Globus pallidus (tissue), 1 donor: ENCODE measurements around the gene PCDHB8.
"Not testable (repeated sequence)": the region's sequence is repeated elsewhere in the genome, so short reads cannot be mapped to it uniquely, and the experiment has no call there.

Experiments used
- DNase-seq: peaks from one replicate; pipeline ENCODE4 v3.0.0-alpha.2; 2015; ENCODE audit warnings: low spot score

The PCDHB8 gene

GRCh38 chr5:141184117-141184855, 6.7 kb downstream of the PCDHB8 start:
- not testable (repeated sequence) for DNase-seq

- DNase-seq, result no peak
Observed at GRCh38 chr5:141186897-141187512, 9.4 kb downstream of the PCDHB8 start, which contains the start of gene PCDHB9. TSS of gene PCDHB9 (plus strand) at chr5:141187161. CDS start at chr5:141187319, 158 bp downstream.

- DNase-seq, result not testable (repeated sequence)
Observed at GRCh38 chr5:141188682-141189081, 11.1 kb downstream of the PCDHB8 start.

GRCh38 chr5:141189131-141189530, 11.5 kb downstream of the PCDHB8 start:
- not testable (repeated sequence) for DNase-seq

GRCh38 chr5:141192110-141192725, 14.6 kb downstream of the PCDHB8 start, which contains the start of gene PCDHB10:
TSS of gene PCDHB10 (plus strand) at chr5:141192353. CDS start at chr5:141192553, 200 bp downstream.
- DNase-seq, result peak; percentile 27

- DNase-seq, result not testable (repeated sequence)
Observed at GRCh38 chr5:141194332-141194731, 16.7 kb downstream of the PCDHB8 start.

GRCh38 chr5:141196363-141196762, 18.8 kb downstream of the PCDHB8 start:
- no peak for DNase-seq

GRCh38 chr5:141199359-141200235, 22.0 kb downstream of the PCDHB8 start, which contains the start of gene PCDHB11:
TSS of gene PCDHB11 (plus strand) at chr5:141199627. CDS start at chr5:141199775, 148 bp downstream.
- DNase-seq, result no peak

- not testable (repeated sequence) for DNase-seq
Observed at GRCh38 chr5:141201126-141201525, 23.5 kb downstream of the PCDHB8 start.

GRCh38 chr5:141201646-141202045, 24.1 kb downstream of the PCDHB8 start:
- DNase-seq, result not testable (repeated sequence)

- peak; percentile 16 for DNase-seq
Observed at GRCh38 chr5:141208478-141208877, 30.9 kb downstream of the PCDHB8 start, which contains the start of gene PCDHB12. TSS of gene PCDHB12 (plus strand) at chr5:141208719. CDS start at chr5:141208908, 189 bp downstream.

GRCh38 chr5:141210281-141210680, 32.7 kb downstream of the PCDHB8 start:
- not testable (repeated sequence) for DNase-seq

GRCh38 chr5:141210849-141211248, 33.3 kb downstream of the PCDHB8 start:
- DNase-seq, result not testable (repeated sequence)

- DNase-seq, result peak; percentile 23
Observed at GRCh38 chr5:141213656-141214339, 36.2 kb downstream of the PCDHB8 start, which contains the start of gene PCDHB13. TSS of gene PCDHB13 (plus strand) at chr5:141213919. CDS start at chr5:141214124, 205 bp downstream.

GRCh38 chr5:141214583-141214982, 37.0 kb downstream of the PCDHB8 start:
- not testable (repeated sequence) for DNase-seq

GRCh38 chr5:141215504-141215903, 37.9 kb downstream of the PCDHB8 start:
- DNase-seq, result not testable (repeated sequence)

- DNase-seq, result not testable (repeated sequence)
Observed at GRCh38 chr5:141216035-141216434, 38.4 kb downstream of the PCDHB8 start.

- DNase-seq, result no peak
Observed at GRCh38 chr5:141223112-141223783, 45.7 kb downstream of the PCDHB8 start, which contains the start of gene PCDHB14. TSS of gene PCDHB14 (plus strand) at chr5:141223343. CDS start at chr5:141223506, 163 bp downstream.

GRCh38 chr5:141224844-141225243, 47.3 kb downstream of the PCDHB8 start:
- DNase-seq, result not testable (repeated sequence)

- DNase-seq, result not testable (repeated sequence)
Observed at GRCh38 chr5:141225421-141225820, 47.8 kb downstream of the PCDHB8 start.
